ENCODE data around the gene CFAP206.
"Not testable (repeated sequence)": the region's sequence is repeated elsewhere in the genome, so short reads cannot be mapped to it uniquely, and the experiment has no call there.

CFAP206 gene

DNA sequence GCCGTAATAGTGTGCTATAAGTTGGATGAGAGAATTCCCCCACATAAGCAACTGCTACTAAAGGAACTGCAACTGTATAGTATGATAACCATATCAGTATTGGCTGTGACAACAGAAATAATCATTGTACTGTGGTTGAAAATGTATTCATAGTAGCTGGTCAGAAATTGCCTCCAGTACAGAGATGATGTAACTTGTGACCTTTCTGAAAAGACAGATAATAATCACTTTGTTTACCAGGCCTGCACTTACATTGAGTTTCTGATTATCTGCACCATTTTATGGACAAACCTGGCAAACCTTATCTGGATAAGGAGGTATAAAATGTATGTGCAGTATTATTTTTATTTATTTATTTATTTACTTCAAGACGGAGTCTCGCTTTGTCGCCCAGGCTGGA, 19.0 kb downstream of the CFAP206 start:
- DNase-seq (ENCODE audit: low read depth), result no peak

DNA sequence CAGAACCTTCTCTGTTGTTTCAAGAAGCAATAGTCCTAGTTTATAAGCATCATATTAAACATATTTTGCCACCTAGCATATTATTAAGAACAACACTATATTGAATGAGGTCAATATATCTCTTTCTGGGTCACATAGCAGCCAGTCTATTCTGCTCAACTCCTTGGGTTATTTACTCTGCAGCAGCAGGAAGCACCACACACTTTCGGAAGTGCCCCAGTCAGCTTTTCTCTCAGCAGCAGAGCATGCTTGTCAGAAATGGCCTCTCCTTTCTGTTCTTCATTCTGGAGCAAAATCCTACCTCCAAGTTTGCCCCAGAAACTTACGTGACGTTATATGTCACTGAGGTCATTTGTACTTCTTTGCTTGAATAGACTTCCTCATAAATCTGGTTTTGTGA, 22.7 kb downstream of the CFAP206 start:
- DNase-seq (ENCODE audit: low read depth), result no peak

GRCh38 chr6:87431263-87431662, 23.5 kb downstream of the CFAP206 start:
- no peak for DNase-seq (ENCODE audit: low read depth)

- peak; percentile 38 for DNase-seq (ENCODE audit: low read depth)
Observed at GRCh38 chr6:87436435-87436834, 28.7 kb downstream of the CFAP206 start.

- no peak for DNase-seq (ENCODE audit: low read depth)
Observed at GRCh38 chr6:87441711-87442110, 33.9 kb downstream of the CFAP206 start.

- no peak for DNase-seq (ENCODE audit: low read depth)
Observed at GRCh38 chr6:87444362-87444761, 36.6 kb downstream of the CFAP206 start.

DNA sequence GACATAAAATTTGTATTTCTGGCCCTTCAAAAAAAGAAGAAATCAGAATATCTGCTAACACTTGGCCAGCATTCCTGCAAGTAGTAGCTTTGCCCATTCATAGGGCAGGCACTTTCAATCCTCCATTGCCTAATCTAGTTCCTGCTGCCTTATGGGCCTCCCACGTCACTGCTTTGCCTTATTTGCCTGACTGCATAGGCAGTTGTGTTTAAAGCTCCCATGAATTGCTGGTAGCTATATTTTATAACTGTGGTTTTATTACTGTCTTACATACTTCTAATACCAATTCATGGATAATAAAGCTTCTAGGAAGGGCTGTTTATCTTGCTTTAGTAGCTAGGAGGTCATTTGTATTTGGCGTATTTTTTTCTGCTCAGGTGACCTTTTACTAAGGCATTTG, 57.3 kb downstream of the CFAP206 start:
- no peak for DNase-seq (ENCODE audit: low read depth)

DNA sequence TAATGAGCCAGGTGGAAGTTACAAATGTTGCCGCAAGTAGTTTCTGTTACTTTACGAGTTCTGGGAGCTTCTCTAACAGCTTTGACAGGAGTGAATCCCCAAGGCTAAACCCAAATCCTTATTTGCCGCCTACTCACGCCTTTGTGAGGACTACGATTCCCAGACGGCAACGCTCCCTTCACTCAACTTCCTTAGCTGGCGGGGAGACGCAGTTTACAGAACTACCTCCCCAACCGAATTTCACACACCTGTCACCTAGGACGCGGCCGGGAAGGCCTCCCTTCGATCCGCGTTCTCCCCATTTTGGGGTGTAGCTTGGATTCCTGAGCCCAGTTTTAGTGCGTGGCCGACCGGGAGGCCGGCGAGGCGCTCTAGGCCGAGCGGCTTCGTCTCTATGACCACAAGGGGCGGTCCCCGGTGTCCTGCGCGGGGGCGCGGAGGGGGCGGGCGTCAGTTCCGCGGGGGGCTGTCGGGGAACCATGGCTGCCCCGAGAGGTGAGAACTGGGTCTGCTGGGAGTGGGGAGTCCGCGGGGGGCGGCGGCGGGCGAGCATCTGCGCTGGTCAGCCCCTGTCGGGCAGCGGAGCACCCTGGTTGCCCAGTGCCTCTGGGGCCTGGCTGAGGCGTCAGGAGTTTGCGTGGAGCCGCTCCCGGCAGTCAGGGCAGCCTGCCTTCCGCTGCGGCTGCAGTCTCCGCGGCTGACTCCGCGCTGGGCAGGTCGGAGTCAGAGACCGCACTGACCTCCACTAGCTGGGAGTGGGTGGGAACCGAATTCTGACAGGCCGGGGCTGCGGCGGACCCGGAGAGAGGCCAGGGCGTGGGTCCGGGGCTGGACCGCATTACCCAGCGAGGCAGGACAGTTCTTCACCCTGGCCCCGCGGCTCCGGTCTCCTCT, 65.0 kb downstream of the CFAP206 start, which contains the start of gene SLC35A1:
Gene SLC35A1, plus strand, starts transcription at position 450 of the 894 bp plus-strand sequence. Its CDS starts 30 bp downstream, at position 480.
- peak; percentile 60 for DNase-seq (ENCODE audit: low read depth)

GRCh38 chr6:87473419-87473903, 65.7 kb downstream of the CFAP206 start:
- DNase-seq (ENCODE audit: low read depth), result no peak

DNA sequence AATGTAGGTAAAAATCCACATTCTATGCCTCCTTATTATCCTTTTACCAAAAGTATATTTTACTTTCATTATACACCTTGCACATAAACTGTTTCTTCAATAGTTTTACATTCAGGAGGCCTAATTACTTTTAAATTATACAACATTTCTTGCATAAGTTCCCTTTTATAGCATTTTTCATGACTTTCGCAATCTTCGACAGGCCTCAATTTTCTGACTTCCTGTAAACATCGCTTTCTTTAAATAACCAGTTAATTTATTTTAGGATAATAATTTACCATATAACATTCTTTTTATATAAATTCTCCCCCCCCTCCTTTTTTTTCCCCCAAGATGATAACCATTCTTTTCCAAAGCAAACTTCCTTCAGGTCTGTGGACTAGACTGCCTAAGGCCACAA, 74.2 kb downstream of the CFAP206 start:
- no peak for DNase-seq (ENCODE audit: low read depth)

DNA sequence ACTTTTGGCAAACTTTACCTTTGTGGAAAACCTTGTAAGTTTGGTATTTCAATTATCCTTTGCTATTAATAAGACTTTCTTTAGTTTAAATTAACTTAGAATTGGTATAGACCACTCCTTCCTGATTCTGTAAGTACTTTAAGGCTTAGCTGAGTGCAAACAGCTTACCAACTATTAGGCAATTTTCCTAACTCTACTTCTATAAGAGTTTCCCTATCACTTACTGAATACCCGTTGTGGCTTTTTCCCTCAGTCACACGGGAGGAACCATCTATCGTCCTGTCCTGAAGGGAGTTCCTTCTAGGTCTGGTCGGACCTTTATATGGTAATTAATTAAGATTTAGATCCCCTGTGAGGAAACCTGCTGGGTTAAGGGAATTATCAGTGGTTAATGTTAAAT, 74.6 kb downstream of the CFAP206 start:
- DNase-seq (ENCODE audit: low read depth), result no peak

GRCh38 chr6:87483929-87484328, 76.2 kb downstream of the CFAP206 start:
- DNase-seq (ENCODE audit: low read depth), result no peak

- DNase-seq (ENCODE audit: low read depth), result no peak
Observed at GRCh38 chr6:87484491-87484890, 76.7 kb downstream of the CFAP206 start.

DNA sequence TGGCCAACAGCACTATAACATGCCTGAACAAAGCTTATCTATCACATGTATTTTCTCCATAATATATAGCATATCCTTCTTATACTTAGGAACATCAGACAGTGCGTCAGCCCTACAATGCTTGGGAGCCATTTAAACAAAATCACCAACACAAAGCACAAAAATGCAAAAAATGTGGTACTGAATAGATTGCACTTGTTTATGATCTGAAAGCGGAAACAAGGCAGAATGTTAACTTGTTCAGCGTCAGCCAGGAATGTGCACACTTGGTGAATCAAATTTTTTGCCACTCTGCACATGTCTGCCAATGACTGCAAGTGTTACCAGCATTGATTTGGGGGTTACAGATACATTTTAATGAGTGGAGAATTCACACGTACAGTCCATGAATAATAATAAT, 79.8 kb downstream of the CFAP206 start:
- DNase-seq (ENCODE audit: low read depth), result no peak

GRCh38 chr6:87489326-87489725, 81.6 kb downstream of the CFAP206 start:
- not testable (repeated sequence) for DNase-seq (ENCODE audit: low read depth)

DNA sequence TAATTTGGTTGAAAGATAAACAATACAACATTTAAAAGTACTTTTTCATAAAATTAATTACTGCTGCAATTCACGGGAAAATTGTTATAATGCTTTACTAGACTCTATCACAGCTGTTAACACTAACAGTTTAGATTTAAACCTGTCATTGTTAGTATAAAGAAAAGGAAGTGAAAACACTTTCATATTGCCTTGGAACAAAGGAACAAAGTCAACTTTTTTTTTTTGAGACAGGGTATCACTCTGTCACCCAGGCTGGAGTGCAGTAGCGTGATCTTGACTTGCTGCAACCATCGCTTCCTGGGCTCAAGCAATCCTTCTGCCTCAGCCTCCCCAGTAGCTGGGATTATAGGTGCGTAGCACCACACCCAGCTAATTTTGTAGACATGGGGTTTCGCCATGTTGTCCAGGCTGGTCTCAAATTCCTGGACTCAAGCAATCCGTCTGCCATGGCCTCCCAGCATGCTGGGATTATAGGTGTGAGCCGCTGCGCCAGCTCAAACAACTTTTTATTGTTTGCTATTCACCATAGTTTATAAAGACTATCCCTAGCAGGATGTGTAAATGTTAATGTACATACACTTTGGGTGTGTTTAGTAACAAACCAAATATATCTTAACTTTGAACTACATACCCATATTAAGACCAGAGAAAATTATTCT, 87.1 kb downstream of the CFAP206 start:
- no peak for DNase-seq (ENCODE audit: low read depth)

GRCh38 chr6:87498048-87498447, 90.3 kb downstream of the CFAP206 start:
- DNase-seq (ENCODE audit: low read depth), result no peak

DNA sequence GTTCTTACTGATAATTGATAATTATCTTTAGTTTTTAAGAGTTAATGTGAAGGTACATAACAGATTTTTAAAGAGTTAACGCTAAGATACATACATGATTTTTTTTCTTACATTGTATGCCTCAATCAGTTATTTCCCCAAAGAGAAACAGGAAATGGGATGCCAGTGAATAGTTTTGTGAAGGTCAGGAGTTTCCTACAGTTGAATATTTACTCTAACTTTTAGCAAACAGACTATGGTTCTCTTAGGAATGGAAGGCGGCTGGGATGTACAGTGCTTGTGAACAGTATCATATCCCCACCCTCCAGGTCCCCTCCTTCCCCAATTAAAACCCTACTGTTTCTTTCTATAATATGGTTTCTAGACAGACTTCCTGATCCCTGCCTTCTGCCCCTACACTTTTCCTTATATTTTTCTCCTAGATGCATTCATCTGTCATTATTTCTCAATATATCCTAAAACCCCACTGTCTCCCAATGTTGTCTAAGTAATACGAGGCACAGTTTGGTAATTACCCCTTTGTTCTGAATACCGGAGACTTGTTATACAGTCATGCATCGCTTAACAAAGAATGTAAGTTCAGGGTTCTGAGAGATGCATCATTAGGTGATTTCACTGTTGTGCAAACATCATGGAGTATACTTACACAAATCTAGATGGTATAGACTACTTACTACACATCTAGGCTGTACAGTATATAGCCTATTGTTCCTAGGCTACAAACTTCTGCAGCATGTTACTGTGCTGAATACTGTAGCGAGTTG, 94.2 kb downstream of the CFAP206 start:
- no peak for DNase-seq (ENCODE audit: low read depth)

GRCh38 chr6:87504441-87504840, 96.7 kb downstream of the CFAP206 start:
- DNase-seq (ENCODE audit: low read depth), result no peak

All from GM04504 (cell line).